Smooth muscle cell (in vitro differentiated cells): Measurements from ENCODE around the gene HOXA2. TPM values are rescaled to one million over a fixed set of nuclear protein-coding genes. Genes with fewer than 3 reads are reported as not detected.

ENCODE experiments used
- DNase-seq: peaks from one replicate; lab custom pipeline; 2025; ENCODE audit not compliant: unreplicated experiment; lab: John Stamatoyannopoulos, UW
- H2AFZ ChIP-seq: fragments of 200-600 bp; sonication (generic); 2 replicates; pipeline ENCODE4 v1.6.0; 2016; ENCODE audit warnings: antibody characterized with exemption, low read depth, mild to moderate bottlenecking
- H3F3A ChIP-seq: fragments of 200-600 bp; sonication (generic); 2 replicates; pipeline ENCODE4 v1.6.0; 2017; ENCODE audit warnings: antibody characterized with exemption, low read depth
- H3K27ac ChIP-seq: fragments of 200-600 bp; sonication (generic); 2 replicates; pipeline ENCODE4 v1.5.1; 2016; ENCODE audit warnings: low read depth, mild to moderate bottlenecking
- H3K27me3 ChIP-seq: fragments of 200-600 bp; sonication (generic); 2 replicates; pipeline ENCODE4 v1.6.1; 2016; ENCODE audit warnings: low read depth, mild to moderate bottlenecking
- H3K36me3 ChIP-seq: fragments of 200-600 bp; sonication (generic); 2 replicates; pipeline ENCODE4 v1.5.1; 2016; ENCODE audit warnings: low read depth
- H3K4me1 ChIP-seq: fragments of 200-600 bp; sonication (generic); 2 replicates; pipeline ENCODE4 v1.5.1; 2016; ENCODE audit warnings: low read depth
- H3K4me2 ChIP-seq: fragments of 200-600 bp; sonication (generic); 2 replicates; pipeline ENCODE4 v1.6.0; 2016; ENCODE audit warnings: mild to moderate bottlenecking
- H3K4me3 ChIP-seq: fragments of 200-600 bp; sonication (generic); 2 replicates; pipeline ENCODE4 v1.5.1; 2016; ENCODE audit warnings: mild to moderate bottlenecking
- H3K79me2 ChIP-seq: fragments of 200-600 bp; sonication (generic); 2 replicates; pipeline ENCODE4 v1.6.0; 2016; ENCODE audit warnings: low read depth, mild to moderate bottlenecking
- H3K9ac ChIP-seq: fragments of 200-600 bp; sonication (generic); 2 replicates; pipeline ENCODE4 v1.6.0; 2016; ENCODE audit warnings: low read depth
- H3K9me3 ChIP-seq: fragments of 200-600 bp; sonication (generic); replicated peaks from 2 replicates; pipeline ENCODE4 v1.5.1; 2016; ENCODE audit warnings: low read depth
- H4K20me1 ChIP-seq: fragments of 200-600 bp; sonication (generic); 2 replicates; pipeline ENCODE4 v1.6.0; 2016; ENCODE audit warnings: low read depth
- CTCF ChIP-seq: fragments of 200-600 bp; sonication (generic); IDR thresholded peaks from 2 replicates; pipeline ENCODE4 v1.5.1; 2017; ENCODE audit warnings: borderline replicate concordance, mild to moderate bottlenecking, antibody characterized with exemption; ENCODE audit not compliant: insufficient read depth, poor library complexity, severe bottlenecking
- WGBS: methylation state at CpG from one replicate; pipeline ENCODE4 v1.1.7; 2016; ENCODE audit warnings: low lambda C conversion rate; 5-methylcytosine and 5-hydroxymethylcytosine counted together
- polyA plus RNA-seq: library from polyadenylated mRNA; unstranded; fragments of >200 nt; fragmentation: Nextera tagmentation; extraction: Ambion mirVana; gene quantifications from 2 replicates; pipeline ENCODE4 v1.2.1, GENCODE V29; 2016
- total RNA-seq: library from RNA; depleted of rRNA; stranded (reverse); fragments of >200 nt; gene quantifications from 2 replicates; pipeline ENCODE4 v1.2.3, GENCODE V29; 2014

HOXA2 gene
- total and polyA plus RNA-seq, 2 experiments from 2014 or later = not detected

GRCh38 chr7:27145165-27145913 lies 42.9 kb upstream of the HOXA2 start:
- H4K20me1 ChIP-seq = no peaks in the 10 kb centered on the region
- no peak for TF ChIP-seq CTCF
- no peaks in the 10 kb centered on the region for H3K36me3 ChIP-seq
- no peak overlapping the region for H3K9ac ChIP-seq
- WGBS = 70% methylated on average over 44 of the region's 47 CpGs
- no peak for DNase-seq
- H3K27ac ChIP-seq = no peak overlapping the region
- no peaks in the 10 kb centered on the region for H3K79me2 ChIP-seq
- H2AFZ ChIP-seq = no peak overlapping the region
- no peak overlapping the region for H3K4me2 ChIP-seq
- H3F3A ChIP-seq = no peaks in the 10 kb centered on the region
- no peaks in the 10 kb centered on the region for H3K9me3 ChIP-seq
- peaks cover 7% of the 10 kb centered on the region for H3K4me1 ChIP-seq
- peaks cover 100% of the 10 kb centered on the region for H3K27me3 ChIP-seq
- no peak overlapping the region for H3K4me3 ChIP-seq

GRCh38 chr7:27144781-27145164 lies 42.3 kb upstream of the HOXA2 start:
- TF ChIP-seq CTCF = no peak
- Histone ChIP-seq H3K4me1 (peaks cover 7% of the 10 kb centered on the region), H3K27me3 (peaks cover 100% of the 10 kb centered on the region), H3K79me2 (no peaks in the 10 kb centered on the region), H3K9me3 (no peaks in the 10 kb centered on the region), H2AFZ (no peak overlapping the region), H3K9ac (no peak overlapping the region), H3K36me3 (no peaks in the 10 kb centered on the region), H3K4me2 (no peak overlapping the region), H3K4me3 (no peak overlapping the region), H3F3A (no peaks in the 10 kb centered on the region), H4K20me1 (no peaks in the 10 kb centered on the region), H3K27ac (no peak overlapping the region)
- no peak for DNase-seq
- WGBS = 26% methylated on average over 28 of the region's 31 CpGs

GRCh38 chr7:27143950-27144780 lies 41.7 kb upstream of the HOXA2 start:
- no peaks in the 10 kb centered on the region for H4K20me1 ChIP-seq
- peak overlapping the region; percentile 90 for H3K4me2 ChIP-seq
- no peak overlapping the region for H2AFZ ChIP-seq
- H3K27me3 ChIP-seq = peaks cover 100% of the 10 kb centered on the region
- 39% methylated on average over 40 of the region's 40 CpGs for WGBS
- no peaks in the 10 kb centered on the region for H3F3A ChIP-seq
- peak overlapping the region; percentile 54 for H3K4me3 ChIP-seq
- H3K36me3 ChIP-seq = no peaks in the 10 kb centered on the region
- H3K9ac ChIP-seq = no peak overlapping the region
- no peak overlapping the region for H3K27ac ChIP-seq
- TF ChIP-seq CTCF = no peak
- DNase-seq = no peak
- H3K9me3 ChIP-seq = no peaks in the 10 kb centered on the region
- no peaks in the 10 kb centered on the region for H3K79me2 ChIP-seq
- H3K4me1 ChIP-seq = peaks cover 7% of the 10 kb centered on the region
